ENCODE data around the gene PLEKHJ1. TPM values are rescaled to one million over a fixed set of nuclear protein-coding genes. Genes with fewer than 3 reads are reported as not detected.

Gene PLEKHJ1
- total and polyA plus RNA-seq, 2 of the 13 experiments (the other 11 are each of a cell fraction or from before 2014, with no cell fraction given): 70.5 to 130 TPM

- TF ChIP-seq UBTF (CRISPR knock-in tag; IDR thresholded peaks at IDR 0.05) (no peak), ZNF562 (CRISPR knock-in tag; IDR thresholded peaks at IDR 0.05; ENCODE audit: borderline replicate concordance) (no peak), CBX1 (IDR thresholded peaks at IDR 0.05; ENCODE audit: low read depth) (no peak), ZBTB42 (CRISPR knock-in tag; IDR thresholded peaks at IDR 0.05) (no peak), HCFC1 (IDR thresholded peaks at IDR 0.05; ENCODE audit: low read depth, low read length) (no peak), NFATC3 (CRISPR knock-in tag; IDR thresholded peaks at IDR 0.05) (no peak), HDAC6 (IDR thresholded peaks at IDR 0.05; ENCODE audit: low read depth, low read length) (no peak), ZNF605 (CRISPR knock-in tag; IDR thresholded peaks at IDR 0.05) (no peak), MAX (IDR thresholded peaks at IDR 0.05) (peak; percentile 53), XRCC5 (optimal IDR thresholded peaks at IDR 0.05; ENCODE audit: low read length) (peak; percentile 55), ATF7-NPFF (CRISPR knock-in tag; IDR thresholded peaks at IDR 0.05; ENCODE audit: low read depth) (no peak), MED8 (CRISPR knock-in tag; IDR thresholded peaks at IDR 0.05; ENCODE audit: insufficient replicate concordance) (no peak), TFDP1 (CRISPR knock-in tag; IDR thresholded peaks at IDR 0.05; ENCODE audit: borderline replicate concordance) (no peak), ZNF7 (CRISPR knock-in tag; IDR thresholded peaks at IDR 0.05) (no peak), HOXA9 (CRISPR knock-in tag; IDR thresholded peaks at IDR 0.05; ENCODE audit: borderline replicate concordance) (no peak), ZNF782 (CRISPR knock-in tag; IDR thresholded peaks at IDR 0.05; ENCODE audit: borderline replicate concordance) (no peak), ZNF292 (CRISPR knock-in tag; IDR thresholded peaks at IDR 0.05; ENCODE audit: borderline replicate concordance, low read depth) (no peak)
- TF ChIP-seq, protein P1, sequence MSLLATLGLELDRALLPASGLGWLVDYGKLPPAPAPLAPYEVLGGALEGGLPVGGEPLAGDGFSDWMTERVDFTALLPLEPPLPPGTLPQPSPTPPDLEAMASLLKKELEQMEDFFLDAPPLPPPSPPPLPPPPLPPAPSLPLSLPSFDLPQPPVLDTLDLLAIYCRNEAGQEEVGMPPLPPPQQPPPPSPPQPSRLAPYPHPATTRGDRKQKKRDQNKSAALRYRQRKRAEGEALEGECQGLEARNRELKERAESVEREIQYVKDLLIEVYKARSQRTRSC (CRISPR knock-in tag; IDR thresholded peaks at IDR 0.05; ENCODE audit: low read depth): no peak
- TF ChIP-seq, protein P2, sequence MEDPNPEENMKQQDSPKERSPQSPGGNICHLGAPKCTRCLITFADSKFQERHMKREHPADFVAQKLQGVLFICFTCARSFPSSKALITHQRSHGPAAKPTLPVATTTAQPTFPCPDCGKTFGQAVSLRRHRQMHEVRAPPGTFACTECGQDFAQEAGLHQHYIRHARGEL (CRISPR knock-in tag; IDR thresholded peaks at IDR 0.05): no peak
Measured at GRCh38 chr19:2254064-2254872, 18.1 kb upstream of the PLEKHJ1 start (continued).
